ENCODE data around the gene ETFA. TPM values are rescaled to one million over a fixed set of nuclear protein-coding genes. Genes with fewer than 3 reads are reported as not detected.

The ETFA gene
- total and polyA plus RNA-seq, 2 donors = 83.5 to 116 TPM

DNA sequence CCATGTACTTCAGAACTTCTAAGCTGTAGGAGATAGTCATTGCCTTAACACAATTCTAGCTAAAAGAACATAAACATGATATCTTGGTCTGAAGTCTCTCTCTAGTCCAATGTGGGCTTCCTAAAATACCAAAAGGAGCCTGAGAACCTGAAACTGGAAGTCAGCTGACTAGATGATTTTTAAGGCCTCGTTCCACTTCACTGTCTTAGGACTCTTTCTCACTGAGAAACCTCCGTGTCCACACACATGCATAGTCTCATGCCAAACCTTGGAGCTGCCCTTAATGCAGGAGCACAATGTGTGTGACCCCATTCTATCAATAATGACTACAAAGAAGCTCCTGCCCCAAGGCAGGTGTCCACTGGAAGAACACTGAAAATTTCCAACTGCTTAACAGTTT is 87.7 kb downstream of the ETFA start:
- Histone ChIP-seq H3K9me3 (ENCODE audit: control insufficient read depth in 2 of 2, insufficient read depth in 1 of 2, low read length in 1 of 2) (no peaks in the 10 kb centered on the region), H3K27me3 (ENCODE audit: control insufficient read depth in 2 of 2, insufficient read depth in 1 of 2, low read length in 1 of 2) (no peaks in the 10 kb centered on the region), H3K27ac (ENCODE audit: low read depth in 1 of 2, low read length in 1 of 2) (no peak overlapping the region), H3K36me3 (ENCODE audit: control insufficient read depth in 2 of 2, insufficient read depth in 2 of 2, low read length in 1 of 2) (peaks cover 14 to 27% of the 10 kb centered on the region in 2 donors), H3K4me1 (ENCODE audit: control insufficient read depth in 2 of 2, insufficient read depth in 2 of 2, low read length in 2 of 2) (no peaks in the 10 kb centered on the region), H3K4me3 (ENCODE audit: low read length in 2 of 2) (no peak overlapping the region)
- 92% methylated on average over 2 of the region's 2 CpGs for WGBS
- no peak for DNase-seq (ENCODE audit: low read depth in 6 of 9, low spot score in 9 of 9)

DNA sequence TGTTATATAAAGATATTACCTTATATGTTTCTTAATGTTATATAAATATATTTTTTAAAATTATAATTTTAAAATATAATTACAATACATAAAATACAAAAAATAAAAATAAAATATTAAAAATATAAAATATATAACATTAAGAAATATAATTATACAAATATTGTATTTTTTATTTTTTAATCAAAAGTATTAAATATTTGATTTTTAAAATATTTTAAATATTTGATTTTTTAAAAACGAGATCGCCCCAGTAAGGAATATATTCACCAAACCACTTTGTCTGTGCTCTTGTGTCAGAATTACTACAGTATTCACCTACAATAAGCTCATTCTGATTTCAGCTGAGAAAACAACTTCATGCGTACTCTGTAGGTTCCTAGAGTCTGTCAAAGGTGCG is 89.1 kb downstream of the ETFA start:
- no peaks in the 10 kb centered on the region for H3K27me3 ChIP-seq (ENCODE audit: control insufficient read depth in 2 of 2, insufficient read depth in 1 of 2, low read length in 1 of 2)
- no peak overlapping the region for H3K27ac ChIP-seq (ENCODE audit: low read depth in 1 of 2, low read length in 1 of 2)
- over 99% methylated on average over 4 of the region's 4 CpGs for WGBS
- H3K4me1 ChIP-seq (ENCODE audit: control insufficient read depth in 2 of 2, insufficient read depth in 2 of 2, low read length in 2 of 2) = no peaks in the 10 kb centered on the region
- H3K4me3 ChIP-seq (ENCODE audit: low read length in 2 of 2) = no peak overlapping the region
- no peaks in the 10 kb centered on the region for H3K9me3 ChIP-seq (ENCODE audit: control insufficient read depth in 2 of 2, insufficient read depth in 1 of 2, low read length in 1 of 2)
- peaks cover 14 to 29% of the 10 kb centered on the region in 2 donors for H3K36me3 ChIP-seq (ENCODE audit: control insufficient read depth in 2 of 2, insufficient read depth in 2 of 2, low read length in 1 of 2)
- no peak for DNase-seq (ENCODE audit: low read depth in 6 of 9, low spot score in 9 of 9)

DNA sequence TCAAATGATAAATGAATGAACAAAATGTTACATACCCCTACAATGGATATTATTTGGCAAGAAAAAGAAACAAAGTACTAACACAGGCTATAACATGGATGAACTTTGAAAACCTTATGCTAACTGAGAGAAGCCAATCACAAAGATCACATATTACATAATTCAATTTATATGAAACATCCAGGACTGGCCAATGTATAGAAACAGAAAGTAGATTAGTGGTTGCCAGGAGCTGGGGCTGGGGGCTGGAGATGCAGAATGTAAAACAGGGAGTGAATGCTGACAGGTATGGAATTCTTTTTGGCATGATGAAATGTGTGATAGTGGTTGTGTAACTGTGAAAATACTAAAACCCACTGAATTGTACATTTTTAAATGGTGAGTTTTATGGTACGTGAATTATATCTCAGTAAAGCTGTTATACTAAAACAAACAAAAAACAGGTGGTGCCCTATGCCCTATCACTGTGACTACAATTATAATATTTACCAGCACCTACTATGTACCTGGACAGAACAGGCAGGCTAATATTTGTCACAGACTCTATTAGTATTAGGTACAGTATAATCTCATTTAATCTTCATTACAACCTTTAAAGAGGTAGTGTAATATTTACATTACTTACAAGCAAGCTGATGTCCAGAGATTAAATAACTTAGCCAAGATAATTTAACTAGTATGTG is 90.0 kb downstream of the ETFA start:
- DNase-seq (ENCODE audit: low read depth in 6 of 9, low spot score in 9 of 9) = no peak
- WGBS = 97% methylated on average over 1 of the region's 1 CpG
- Histone ChIP-seq H3K36me3 (ENCODE audit: control insufficient read depth in 2 of 2, insufficient read depth in 2 of 2, low read length in 1 of 2) (peaks cover 14 to 29% of the 10 kb centered on the region in 2 donors), H3K27ac (ENCODE audit: low read depth in 1 of 2, low read length in 1 of 2) (no peak overlapping the region), H3K27me3 (ENCODE audit: control insufficient read depth in 2 of 2, insufficient read depth in 1 of 2, low read length in 1 of 2) (no peaks in the 10 kb centered on the region), H3K9me3 (ENCODE audit: control insufficient read depth in 2 of 2, insufficient read depth in 1 of 2, low read length in 1 of 2) (no peaks in the 10 kb centered on the region), H3K4me1 (ENCODE audit: control insufficient read depth in 2 of 2, insufficient read depth in 2 of 2, low read length in 2 of 2) (no peaks in the 10 kb centered on the region), H3K4me3 (ENCODE audit: low read length in 2 of 2) (no peak overlapping the region)

DNA sequence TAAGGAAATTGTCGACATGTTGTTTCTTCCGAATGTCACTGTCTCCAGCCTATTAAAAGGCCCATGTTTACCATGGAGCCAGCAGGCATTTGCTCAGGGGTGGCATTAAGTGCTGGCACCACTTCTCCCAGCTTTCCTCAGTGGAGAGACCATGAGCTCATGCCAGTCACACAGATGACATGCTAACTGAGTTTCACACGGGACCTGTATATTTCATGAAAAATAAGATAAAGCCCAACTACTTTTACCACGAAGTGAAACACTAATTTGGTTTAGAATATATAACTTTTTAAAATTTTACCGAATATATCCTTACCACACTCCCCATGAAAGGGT is 93.4 kb downstream of the ETFA start:
- Histone ChIP-seq H3K27me3 (ENCODE audit: control insufficient read depth in 2 of 2, insufficient read depth in 1 of 2, low read length in 1 of 2) (no peaks in the 10 kb centered on the region), H3K36me3 (ENCODE audit: control insufficient read depth in 2 of 2, insufficient read depth in 2 of 2, low read length in 1 of 2) (peaks cover 18 to 30% of the 10 kb centered on the region in 2 donors), H3K4me1 (ENCODE audit: control insufficient read depth in 2 of 2, insufficient read depth in 2 of 2, low read length in 2 of 2) (no peaks in the 10 kb centered on the region), H3K4me3 (ENCODE audit: low read length in 2 of 2) (no peak overlapping the region), H3K9me3 (ENCODE audit: control insufficient read depth in 2 of 2, insufficient read depth in 1 of 2, low read length in 1 of 2) (no peaks in the 10 kb centered on the region), H3K27ac (ENCODE audit: low read depth in 1 of 2, low read length in 1 of 2) (no peak overlapping the region)
- 97% methylated on average over 5 of the region's 5 CpGs for WGBS
- no peak for DNase-seq (ENCODE audit: low read depth in 6 of 9, low spot score in 9 of 9)

DNA sequence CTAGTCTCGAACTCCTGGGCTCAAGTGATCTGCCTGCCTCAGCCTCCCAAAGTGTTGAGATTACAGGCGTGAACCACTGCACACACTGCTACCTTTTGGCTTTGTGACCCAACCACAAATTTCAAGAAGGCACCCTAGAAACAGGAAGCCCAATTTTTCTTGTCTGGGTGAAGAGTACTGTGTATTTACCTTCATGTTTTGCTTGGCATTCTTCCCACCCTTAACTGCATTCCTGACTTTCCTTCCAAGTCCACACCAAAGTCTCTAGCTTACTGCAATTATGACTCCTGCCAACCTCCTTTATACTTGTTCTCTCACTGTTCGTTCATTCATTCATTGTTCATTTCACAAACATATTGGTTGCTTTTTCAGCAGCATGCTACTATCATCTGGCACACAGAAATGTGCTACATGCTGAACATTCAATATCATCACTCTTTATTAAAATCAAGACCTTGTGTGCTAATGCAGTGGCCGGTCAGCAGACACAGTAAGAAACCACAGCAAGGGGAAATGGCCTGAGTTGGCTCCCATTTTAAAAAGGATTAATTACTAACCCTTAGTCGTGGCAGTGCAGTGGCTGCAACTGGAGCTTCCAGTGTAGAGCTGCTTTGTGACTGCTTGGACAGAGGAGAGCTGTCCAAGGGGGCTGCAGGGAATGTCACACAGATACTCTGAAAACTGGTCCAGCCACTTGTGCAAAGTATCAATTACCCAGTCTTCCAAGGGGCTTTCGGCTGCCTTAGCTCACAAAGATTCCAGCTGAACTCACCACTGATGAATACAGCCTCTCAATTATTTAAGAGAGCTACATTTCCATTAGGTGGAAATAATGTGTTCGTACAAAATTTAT is 94.0 kb downstream of the ETFA start:
- H3K27me3 ChIP-seq (ENCODE audit: control insufficient read depth in 2 of 2, insufficient read depth in 1 of 2, low read length in 1 of 2) = no peaks in the 10 kb centered on the region
- H3K27ac ChIP-seq (ENCODE audit: low read depth in 1 of 2, low read length in 1 of 2) = no peak overlapping the region
- 91% methylated on average over 7 of the region's 7 CpGs for WGBS
- H3K4me3 ChIP-seq (ENCODE audit: low read length in 2 of 2) = no peak overlapping the region
- peaks cover 18 to 30% of the 10 kb centered on the region in 2 donors for H3K36me3 ChIP-seq (ENCODE audit: control insufficient read depth in 2 of 2, insufficient read depth in 2 of 2, low read length in 1 of 2)
- peak in 1 of 9 donors; percentile 20 for DNase-seq (ENCODE audit: low read depth in 6 of 9, low spot score in 9 of 9)
- no peaks in the 10 kb centered on the region for H3K9me3 ChIP-seq (ENCODE audit: control insufficient read depth in 2 of 2, insufficient read depth in 1 of 2, low read length in 1 of 2)
- no peaks in the 10 kb centered on the region for H3K4me1 ChIP-seq (ENCODE audit: control insufficient read depth in 2 of 2, insufficient read depth in 2 of 2, low read length in 2 of 2)

DNA sequence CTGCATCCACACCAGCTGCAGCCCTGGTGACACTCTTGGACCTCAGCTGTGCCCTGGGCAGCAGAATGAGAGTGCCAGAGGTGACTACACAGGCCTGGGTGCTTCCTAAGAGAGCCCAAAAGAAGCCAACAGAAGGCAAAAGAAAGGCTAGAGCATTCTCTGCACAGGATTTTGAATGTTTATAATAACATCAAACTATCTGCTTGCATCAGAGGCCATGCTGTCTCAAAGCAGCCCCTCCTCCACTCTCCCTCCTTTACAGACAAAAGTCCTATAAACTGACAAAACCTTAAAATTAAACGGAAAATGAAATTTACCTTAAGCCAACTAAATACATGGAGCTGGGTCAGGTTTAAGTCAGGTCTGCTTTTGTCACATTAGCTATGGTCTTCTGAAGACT is 95.6 kb downstream of the ETFA start:
- Histone ChIP-seq H3K36me3 (ENCODE audit: control insufficient read depth in 2 of 2, insufficient read depth in 2 of 2, low read length in 1 of 2) (peaks cover 31 to 34% of the 10 kb centered on the region in 2 donors), H3K4me1 (ENCODE audit: control insufficient read depth in 2 of 2, insufficient read depth in 2 of 2, low read length in 2 of 2) (no peaks in the 10 kb centered on the region)

DNA sequence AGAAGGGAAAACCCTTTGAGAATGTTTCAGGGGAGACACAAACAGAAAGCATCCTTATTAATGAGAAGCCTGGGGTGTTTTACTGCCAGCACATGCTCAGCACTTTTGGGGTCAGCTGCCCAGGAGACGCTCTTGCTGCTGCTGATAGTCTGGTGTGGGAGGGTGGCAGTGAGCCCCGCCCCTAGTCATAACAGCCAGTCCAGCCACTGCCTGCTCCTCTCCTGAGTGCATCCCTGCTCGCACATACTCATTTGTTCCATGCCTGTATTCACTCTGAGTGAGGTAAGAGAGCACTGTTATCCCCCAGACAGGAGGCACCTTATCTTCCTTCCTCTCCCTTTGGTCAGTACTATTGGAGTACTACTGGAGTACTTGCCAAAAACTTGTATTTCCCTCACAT is 101.3 kb downstream of the ETFA start:
- H3K36me3 ChIP-seq (ENCODE audit: control insufficient read depth in 2 of 2, insufficient read depth in 2 of 2, low read length in 1 of 2) = peaks cover 20 to 27% of the 10 kb centered on the region in 2 donors
- H3K4me3 ChIP-seq (ENCODE audit: low read length in 2 of 2) = no peak overlapping the region
- no peaks in the 10 kb centered on the region for H3K9me3 ChIP-seq (ENCODE audit: control insufficient read depth in 2 of 2, insufficient read depth in 1 of 2, low read length in 1 of 2)
- WGBS = 100% methylated on average over 3 of the region's 3 CpGs
- H3K27ac ChIP-seq (ENCODE audit: low read depth in 1 of 2, low read length in 1 of 2) = no peak overlapping the region
- no peaks in the 10 kb centered on the region for H3K27me3 ChIP-seq (ENCODE audit: control insufficient read depth in 2 of 2, insufficient read depth in 1 of 2, low read length in 1 of 2)
- no peak for DNase-seq (ENCODE audit: low read depth in 6 of 9, low spot score in 9 of 9)
- H3K4me1 ChIP-seq (ENCODE audit: control insufficient read depth in 2 of 2, insufficient read depth in 2 of 2, low read length in 2 of 2) = peaks cover 0 to 4% of the 10 kb centered on the region in 2 donors

More for the DNA sequence above, 95.6 kb downstream of the ETFA start:
- Histone ChIP-seq H3K27ac (ENCODE audit: low read depth in 1 of 2, low read length in 1 of 2) (no peak overlapping the region), H3K9me3 (ENCODE audit: control insufficient read depth in 2 of 2, insufficient read depth in 1 of 2, low read length in 1 of 2) (no peaks in the 10 kb centered on the region), H3K27me3 (ENCODE audit: control insufficient read depth in 2 of 2, insufficient read depth in 1 of 2, low read length in 1 of 2) (no peaks in the 10 kb centered on the region), H3K4me3 (ENCODE audit: low read length in 2 of 2) (no peak overlapping the region)
- DNase-seq (ENCODE audit: low read depth in 6 of 9, low spot score in 9 of 9) = no peak
- 96% methylated on average over 1 of the region's 1 CpG for WGBS

DNA sequence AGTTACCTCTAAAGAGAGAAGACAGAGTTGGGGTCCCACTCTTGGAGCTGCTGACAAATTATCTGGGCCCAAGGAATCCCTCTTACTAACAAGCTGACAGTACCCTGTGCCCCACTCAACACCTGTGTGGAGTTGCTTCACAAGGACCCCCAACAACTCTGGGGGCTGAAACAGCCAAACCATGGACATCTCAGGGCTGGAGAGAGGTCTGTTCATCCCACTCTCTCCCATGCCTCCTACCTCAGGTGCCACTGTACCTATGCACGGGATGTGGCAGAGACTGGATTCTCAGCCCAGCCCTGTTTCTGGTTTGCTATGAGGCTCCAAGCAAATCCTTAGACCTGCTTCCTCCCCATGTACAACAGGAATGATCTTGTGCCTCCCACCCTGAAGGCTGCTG is 101.7 kb downstream of the ETFA start:
- Histone ChIP-seq H3K27ac (ENCODE audit: low read depth in 1 of 2, low read length in 1 of 2) (no peak overlapping the region), H3K4me3 (ENCODE audit: low read length in 2 of 2) (no peak overlapping the region), H3K9me3 (ENCODE audit: control insufficient read depth in 2 of 2, insufficient read depth in 1 of 2, low read length in 1 of 2) (no peaks in the 10 kb centered on the region), H3K4me1 (ENCODE audit: control insufficient read depth in 2 of 2, insufficient read depth in 2 of 2, low read length in 2 of 2) (peaks cover 0 to 4% of the 10 kb centered on the region in 2 donors), H3K36me3 (ENCODE audit: control insufficient read depth in 2 of 2, insufficient read depth in 2 of 2, low read length in 1 of 2) (peaks cover 17 to 26% of the 10 kb centered on the region in 2 donors), H3K27me3 (ENCODE audit: control insufficient read depth in 2 of 2, insufficient read depth in 1 of 2, low read length in 1 of 2) (no peaks in the 10 kb centered on the region)
- 100% methylated on average over 1 of the region's 1 CpG for WGBS
- DNase-seq (ENCODE audit: low read depth in 6 of 9, low spot score in 9 of 9) = no peak

DNA sequence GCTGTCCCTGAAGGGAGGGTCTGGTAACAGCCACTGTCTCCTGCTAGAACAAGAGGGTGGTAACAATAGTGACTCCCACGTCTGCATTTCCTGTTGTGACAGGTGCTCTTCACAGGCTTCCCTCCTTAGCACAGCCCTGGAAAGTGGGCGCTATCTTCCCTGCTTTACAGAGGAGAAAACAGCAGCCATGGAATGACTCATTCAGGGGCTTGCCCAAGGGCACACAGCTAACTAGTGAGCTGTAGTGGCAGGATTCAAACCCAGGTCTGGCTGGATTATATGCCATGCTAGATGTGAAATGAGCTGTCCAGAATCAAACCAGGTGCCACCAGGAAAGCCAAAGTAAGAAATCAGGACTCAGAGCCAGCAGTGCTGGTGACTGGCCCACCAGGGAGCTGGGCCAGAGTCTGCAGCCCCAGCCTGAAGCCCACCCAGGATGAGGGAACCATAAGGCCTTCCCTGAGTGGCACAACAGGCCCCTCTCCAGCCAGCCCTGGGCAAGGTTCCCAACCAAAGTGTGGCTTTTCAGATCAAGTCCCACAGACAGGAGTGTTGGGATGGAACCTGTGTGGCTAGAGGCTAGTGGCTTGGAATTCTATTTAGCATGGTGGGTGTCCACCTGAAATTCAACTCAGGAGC is 102.4 kb downstream of the ETFA start:
- DNase-seq (ENCODE audit: low read depth in 6 of 9, low spot score in 9 of 9) = no peak
- Histone ChIP-seq H3K27me3 (ENCODE audit: control insufficient read depth in 2 of 2, insufficient read depth in 1 of 2, low read length in 1 of 2) (no peaks in the 10 kb centered on the region), H3K27ac (ENCODE audit: low read depth in 1 of 2, low read length in 1 of 2) (no peak overlapping the region), H3K4me3 (ENCODE audit: low read length in 2 of 2) (no peak overlapping the region), H3K9me3 (ENCODE audit: control insufficient read depth in 2 of 2, insufficient read depth in 1 of 2, low read length in 1 of 2) (no peaks in the 10 kb centered on the region), H3K36me3 (ENCODE audit: control insufficient read depth in 2 of 2, insufficient read depth in 2 of 2, low read length in 1 of 2) (peaks cover 13 to 22% of the 10 kb centered on the region in 2 donors), H3K4me1 (ENCODE audit: control insufficient read depth in 2 of 2, insufficient read depth in 2 of 2, low read length in 2 of 2) (peaks cover 0 to 4% of the 10 kb centered on the region in 2 donors)
- WGBS = 67% methylated on average over 2 of the region's 2 CpGs
